K562 (cell line): ENCODE results near the gene DPAGT1. TPM values are rescaled to one million over a fixed set of nuclear protein-coding genes. Genes with fewer than 3 reads are reported as not detected.

ENCODE experiments used
- BACH1 ChIP-seq: fragments of 200-800 bp; sonication (Bioruptor generic); IDR thresholded peaks from 2 replicates; pipeline ENCODE4 v1.6.1; 2016; ENCODE audit warnings: missing genetic modification characterization, missing compliant biosample characterization
- ETS2 ChIP-seq: IDR thresholded peaks from 2 replicates; pipeline ENCODE4 v1.6.1; 2016; ENCODE audit warnings: borderline replicate concordance, missing genetic modification characterization, mild to moderate bottlenecking, moderate library complexity, missing compliant biosample characterization; ENCODE audit not compliant: poor library complexity, severe bottlenecking
- HDAC2 ChIP-seq: fragments of 450-650 bp; IDR thresholded peaks from 2 replicates; pipeline ENCODE4 v1.6.1; 2016; ENCODE audit warnings: mild to moderate bottlenecking
- IFI16 ChIP-seq: fragments of 250-450 bp; sonication (Bioruptor Pico); IDR thresholded peaks from 2 replicates; pipeline ENCODE4 v2.1.2; 2022; ENCODE audit warnings: mild to moderate bottlenecking, inconsistent platforms
- IRF2 ChIP-seq: sonication (generic); formaldehyde crosslinking; IDR thresholded peaks from 2 replicates; pipeline ENCODE4 v1.8.1; 2022; ENCODE audit warnings: mild to moderate bottlenecking, missing genetic modification reagents
- KLF6 ChIP-seq: fragments of 250-450 bp; sonication (Bioruptor Pico); IDR thresholded peaks from 2 replicates; pipeline ENCODE4 v1.4.0; 2020; ENCODE audit warnings: mild to moderate bottlenecking, moderate library complexity, borderline replicate concordance
- MAZ ChIP-seq, 2 experiments: fragments of 450-650 bp in 1 of 2; sonication (generic) in 1 of 2; formaldehyde crosslinking; IDR thresholded peaks in 1 of 2; conservative IDR thresholded peaks in 1 of 2; 2 replicates each; pipeline versions ENCODE4 v1.4.0 to v1.5.0; 2020; ENCODE audit warnings: mild to moderate bottlenecking in 1 of 2, missing genetic modification reagents in 1 of 2
- PHF8 ChIP-seq: fragments of 200-600 bp; sonication (generic); IDR thresholded peaks from 2 replicates; pipeline ENCODE4 v1.6.1; 2012; ENCODE audit warnings: mixed run types, mild to moderate bottlenecking, inconsistent platforms, low read length, moderate library complexity, borderline replicate concordance
- RFX7 ChIP-seq: fragments of 250-450 bp; sonication (Bioruptor Pico); IDR thresholded peaks from 2 replicates; pipeline ENCODE4 v1.5.1; 2021; ENCODE audit warnings: mild to moderate bottlenecking
- SMAD4 ChIP-seq: fragments of 250-450 bp; sonication (Bioruptor Pico); conservative IDR thresholded peaks from 2 replicates; pipeline ENCODE4 v1.8.0; 2021; ENCODE audit warnings: inconsistent platforms, mild to moderate bottlenecking, moderate library complexity
- SUPT5H ChIP-seq: fragments of 450-650 bp; IDR thresholded peaks from 2 replicates; pipeline ENCODE4 v1.6.1; 2016
- TGIF2 ChIP-seq: sonication (generic); formaldehyde crosslinking; IDR thresholded peaks from 2 replicates; pipeline ENCODE4 v1.8.1; 2022; ENCODE audit warnings: mild to moderate bottlenecking, missing genetic modification reagents, moderate library complexity
- TSC22D4 ChIP-seq: fragments of 450-650 bp; IDR thresholded peaks from 2 replicates; pipeline ENCODE4 v1.6.1; 2016; ENCODE audit warnings: missing genetic modification characterization, missing biosample characterization, control low read depth
- ZNF436 ChIP-seq: fragments of 250-450, 450-650 bp; sonication (Bioruptor Pico); formaldehyde crosslinking; IDR thresholded peaks from 2 replicates; pipeline ENCODE4 v1.7.0; 2020; ENCODE audit warnings: mild to moderate bottlenecking
- ZNF699 ChIP-seq: fragments of 250-450 bp; sonication (Bioruptor Pico); IDR thresholded peaks from 2 replicates; pipeline ENCODE4 v1.8.0; 2021; ENCODE audit warnings: mild to moderate bottlenecking, moderate library complexity; ENCODE audit not compliant: insufficient replicate concordance
- polyA plus RNA-seq, 8 experiments: library from polyadenylated mRNA; depleted of rRNA in 4 of 8; stranded (reverse) in 5 of 8; unstranded in 3 of 8; fragments of >200 nt; fragmentation: Nextera tagmentation in 2 of 8; fragmentation: Illumina TruSeq in 1 of 8; extraction: Ambion mirVana in 2 of 8; extraction: Trizol in 1 of 8; gene quantifications; 2 replicates each; pipeline versions ENCODE4 v1.2.1 to v1.2.3, GENCODE V29; 2011 to 2014; ENCODE audit warnings: inconsistent platforms in 1 of 8, missing spikeins in 1 of 8
- total RNA-seq, 7 experiments: library from RNA; depleted of rRNA in 6 of 7; stranded (reverse); fragments of >200 nt in 6 of 7; fragmentation: Illumina TruSeq in 2 of 7; extraction: Trizol in 2 of 7; gene quantifications; 2 replicates each; pipeline versions ENCODE4 v1.2.1 to v1.2.3, GENCODE V29; 2011 to 2021; ENCODE audit warnings: low replicate concordance in 1 of 7
- TF ChIP-seq, protein P1 (sequence below): fragments of 150-350 bp; conservative IDR thresholded peaks from 2 replicates; pipeline ENCODE4 v1.6.1; 2014; ENCODE audit warnings: low read length
- TF ChIP-seq, protein P2 (sequence below), 2 experiments: fragments of 250-450 bp in 1 of 2; fragments of 450-650 bp in 1 of 2; sonication (Bioruptor Pico) in 1 of 2; IDR thresholded peaks; 2 replicates each; pipeline versions ENCODE4 v1.6.1 to v1.8.0; 2016 to 2021; ENCODE audit warnings: mild to moderate bottlenecking in 2 of 2, moderate library complexity in 2 of 2, missing compliant biosample characterization in 1 of 2, missing genetic modification characterization in 1 of 2
- TF ChIP-seq, protein P3 (sequence below): sonication (generic); formaldehyde crosslinking; IDR thresholded peaks from 2 replicates; pipeline ENCODE4 v1.8.0; 2022; ENCODE audit warnings: mild to moderate bottlenecking, missing genetic modification reagents
- TF ChIP-seq, protein P4 (sequence below): fragments of 450-650 bp; conservative IDR thresholded peaks from 2 replicates; pipeline ENCODE4 v1.6.1; 2016; ENCODE audit warnings: missing genetic modification characterization, low read depth, mild to moderate bottlenecking, control low read depth, missing compliant biosample characterization
- TF ChIP-seq, protein P5 (sequence below), 2 experiments: IDR thresholded peaks; 2 replicates each; pipeline ENCODE4 v1.6.1; 2011; ENCODE audit warnings: borderline replicate concordance in 1 of 2, control low read depth in 1 of 2, low read depth in 1 of 2, low read length in 1 of 2, mild to moderate bottlenecking in 1 of 2, mixed read lengths in 1 of 2, moderate library complexity in 1 of 2; ENCODE audit not compliant: insufficient read depth in 1 of 2, insufficient read length in 1 of 2, poor library complexity in 1 of 2, severe bottlenecking in 1 of 2; ENCODE audit errors: extremely low read depth in 1 of 2

Gene DPAGT1
- total and polyA plus RNA-seq, 9 of the 15 experiments (the other 6 are each of a cell fraction or from before 2014, with no cell fraction given), result 29.9 to 135 (median 85.0) TPM

DNA sequence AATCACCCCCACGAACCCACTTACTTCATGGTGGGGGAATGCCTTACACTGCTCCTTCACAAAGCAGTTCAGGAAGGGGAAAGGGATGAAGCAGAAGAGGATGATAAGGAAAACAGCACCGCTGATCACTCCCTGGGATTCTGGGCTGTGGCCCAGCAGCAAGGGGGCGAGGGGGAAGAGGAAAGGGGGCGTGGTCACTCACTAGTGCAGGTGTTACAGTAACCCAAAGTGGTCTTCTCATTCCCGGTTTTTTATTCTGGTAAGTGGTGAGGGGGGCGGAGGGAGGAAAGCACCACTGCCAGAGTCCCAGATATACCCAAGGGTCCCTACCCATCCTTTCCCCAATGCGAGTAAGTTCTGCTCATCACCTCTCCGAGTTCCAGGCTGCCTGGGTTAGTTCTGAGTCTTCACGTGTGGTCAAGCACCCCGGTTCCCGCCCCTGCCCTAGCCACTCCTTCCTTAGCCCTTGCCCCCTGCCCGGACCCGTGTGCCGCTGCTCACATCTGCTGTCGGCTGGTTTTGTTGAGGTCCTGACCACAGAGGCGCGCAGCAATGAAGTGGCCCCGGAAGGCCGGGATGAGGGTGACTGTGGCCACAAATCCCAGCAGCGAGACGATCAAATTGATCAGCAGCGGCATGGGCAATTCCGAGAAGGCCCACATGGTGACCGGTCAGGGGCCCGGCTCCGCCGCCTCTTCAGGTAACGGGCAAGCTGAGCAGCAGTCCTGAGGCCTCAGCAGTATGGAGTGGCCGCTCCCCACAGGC lies 477 bp downstream of the DPAGT1 start (continued):
- no peak for TF ChIP-seq KLF6 (CRISPR knock-in tag)
- TF ChIP-seq, protein P1, sequence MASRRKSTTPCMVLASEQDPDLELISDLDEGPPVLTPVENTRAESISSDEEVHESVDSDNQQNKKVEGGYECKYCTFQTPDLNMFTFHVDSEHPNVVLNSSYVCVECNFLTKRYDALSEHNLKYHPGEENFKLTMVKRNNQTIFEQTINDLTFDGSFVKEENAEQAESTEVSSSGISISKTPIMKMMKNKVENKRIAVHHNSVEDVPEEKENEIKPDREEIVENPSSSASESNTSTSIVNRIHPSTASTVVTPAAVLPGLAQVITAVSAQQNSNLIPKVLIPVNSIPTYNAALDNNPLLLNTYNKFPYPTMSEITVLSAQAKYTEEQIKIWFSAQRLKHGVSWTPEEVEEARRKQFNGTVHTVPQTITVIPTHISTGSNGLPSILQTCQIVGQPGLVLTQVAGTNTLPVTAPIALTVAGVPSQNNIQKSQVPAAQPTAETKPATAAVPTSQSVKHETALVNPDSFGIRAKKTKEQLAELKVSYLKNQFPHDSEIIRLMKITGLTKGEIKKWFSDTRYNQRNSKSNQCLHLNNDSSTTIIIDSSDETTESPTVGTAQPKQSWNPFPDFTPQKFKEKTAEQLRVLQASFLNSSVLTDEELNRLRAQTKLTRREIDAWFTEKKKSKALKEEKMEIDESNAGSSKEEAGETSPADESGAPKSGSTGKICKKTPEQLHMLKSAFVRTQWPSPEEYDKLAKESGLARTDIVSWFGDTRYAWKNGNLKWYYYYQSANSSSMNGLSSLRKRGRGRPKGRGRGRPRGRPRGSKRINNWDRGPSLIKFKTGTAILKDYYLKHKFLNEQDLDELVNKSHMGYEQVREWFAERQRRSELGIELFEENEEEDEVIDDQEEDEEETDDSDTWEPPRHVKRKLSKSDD, result no peak
- TF ChIP-seq ZNF436 (CRISPR knock-in tag), result no peak
- no peak for TF ChIP-seq BACH1 (tag)
- TF ChIP-seq SMAD4 (CRISPR knock-in tag), result no peak
- TF ChIP-seq, protein P2, sequence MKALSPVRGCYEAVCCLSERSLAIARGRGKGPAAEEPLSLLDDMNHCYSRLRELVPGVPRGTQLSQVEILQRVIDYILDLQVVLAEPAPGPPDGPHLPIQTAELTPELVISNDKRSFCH (CRISPR knock-in tag; IDR thresholded peaks at IDR 0.05), result no peak
- TF ChIP-seq, protein P2 (tag; IDR thresholded peaks at IDR 0.05), result no peak
- TF ChIP-seq, protein P3, sequence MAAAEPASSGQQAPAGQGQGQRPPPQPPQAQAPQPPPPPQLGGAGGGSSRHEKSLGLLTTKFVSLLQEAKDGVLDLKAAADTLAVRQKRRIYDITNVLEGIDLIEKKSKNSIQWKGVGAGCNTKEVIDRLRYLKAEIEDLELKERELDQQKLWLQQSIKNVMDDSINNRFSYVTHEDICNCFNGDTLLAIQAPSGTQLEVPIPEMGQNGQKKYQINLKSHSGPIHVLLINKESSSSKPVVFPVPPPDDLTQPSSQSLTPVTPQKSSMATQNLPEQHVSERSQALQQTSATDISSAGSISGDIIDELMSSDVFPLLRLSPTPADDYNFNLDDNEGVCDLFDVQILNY (CRISPR knock-in tag), result no peak
- no peak; a peak in 1 of 4 replicates for TF ChIP-seq MAZ (CRISPR knock-in tag; conservative IDR thresholded peaks at IDR 0.05 in 1 of 2, IDR thresholded peaks at IDR 0.05 in 1 of 2)
- TF ChIP-seq IFI16 (CRISPR knock-in tag), result no peak
- TF ChIP-seq, protein P4, sequence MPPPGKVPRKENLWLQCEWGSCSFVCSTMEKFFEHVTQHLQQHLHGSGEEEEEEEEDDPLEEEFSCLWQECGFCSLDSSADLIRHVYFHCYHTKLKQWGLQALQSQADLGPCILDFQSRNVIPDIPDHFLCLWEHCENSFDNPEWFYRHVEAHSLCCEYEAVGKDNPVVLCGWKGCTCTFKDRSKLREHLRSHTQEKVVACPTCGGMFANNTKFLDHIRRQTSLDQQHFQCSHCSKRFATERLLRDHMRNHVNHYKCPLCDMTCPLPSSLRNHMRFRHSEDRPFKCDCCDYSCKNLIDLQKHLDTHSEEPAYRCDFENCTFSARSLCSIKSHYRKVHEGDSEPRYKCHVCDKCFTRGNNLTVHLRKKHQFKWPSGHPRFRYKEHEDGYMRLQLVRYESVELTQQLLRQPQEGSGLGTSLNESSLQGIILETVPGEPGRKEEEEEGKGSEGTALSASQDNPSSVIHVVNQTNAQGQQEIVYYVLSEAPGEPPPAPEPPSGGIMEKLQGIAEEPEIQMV (tag), result no peak
- TF ChIP-seq RFX7, result no peak
- peak; percentile 60; the same call in 1 of the 2 replicates for TF ChIP-seq PHF8
- TF ChIP-seq, protein P5, sequence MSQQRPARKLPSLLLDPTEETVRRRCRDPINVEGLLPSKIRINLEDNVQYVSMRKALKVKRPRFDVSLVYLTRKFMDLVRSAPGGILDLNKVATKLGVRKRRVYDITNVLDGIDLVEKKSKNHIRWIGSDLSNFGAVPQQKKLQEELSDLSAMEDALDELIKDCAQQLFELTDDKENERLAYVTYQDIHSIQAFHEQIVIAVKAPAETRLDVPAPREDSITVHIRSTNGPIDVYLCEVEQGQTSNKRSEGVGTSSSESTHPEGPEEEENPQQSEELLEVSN (IDR thresholded peaks at IDR 0.05; ENCODE audit: borderline replicate concordance in 1 of 2, extremely low read depth in 1 of 2, insufficient read depth in 1 of 2, insufficient read length in 1 of 2, low read depth in 1 of 2, low read length in 1 of 2, poor library complexity in 1 of 2, severe bottlenecking in 1 of 2), result peak in 1 of 2 experiments; percentile 33
- TF ChIP-seq ZNF699 (CRISPR knock-in tag), result no peak
- TF ChIP-seq IRF2 (CRISPR knock-in tag), result no peak
- no peak for TF ChIP-seq TSC22D4 (tag)
- TF ChIP-seq SUPT5H, result no peak; the same call in none of the 2 replicates
- no peak for TF ChIP-seq ETS2 (tag)
- TF ChIP-seq HDAC2, result no peak
- TF ChIP-seq TGIF2 (CRISPR knock-in tag), result no peak
